Measurements from ENCODE around the gene BSG.
"Not testable (repeated sequence)": the region's sequence is repeated elsewhere in the genome, so short reads cannot be mapped to it uniquely, and the experiment has no call there.

BSG gene

GRCh38 chr19:620166-620862, 47.9 kb downstream of the BSG start:
- DNase-seq (ENCODE audit: low spot score), result no peak

- DNase-seq (ENCODE audit: low spot score), result not testable (repeated sequence)
These were observed 48.8 kb downstream of the BSG start for GRCh38 chr19:621191-621590.

GRCh38 chr19:621819-622218, 49.4 kb downstream of the BSG start:
- no peak for DNase-seq (ENCODE audit: low spot score)

- DNase-seq (ENCODE audit: low spot score), result no peak
These were observed 50.3 kb downstream of the BSG start for GRCh38 chr19:622666-623065.

- DNase-seq (ENCODE audit: low spot score), result no peak
These were observed 51.0 kb downstream of the BSG start for GRCh38 chr19:623175-623916.

- no peak for DNase-seq (ENCODE audit: low spot score)
These were observed 51.6 kb downstream of the BSG start for GRCh38 chr19:623974-624373.

GRCh38 chr19:624433-625109, 52.2 kb downstream of the BSG start:
- DNase-seq (ENCODE audit: low spot score), result no peak

- DNase-seq (ENCODE audit: low spot score), result no peak
These were observed 52.9 kb downstream of the BSG start for GRCh38 chr19:625257-625656.

- DNase-seq (ENCODE audit: low spot score), result not testable (repeated sequence)
These were observed 54.2 kb downstream of the BSG start for GRCh38 chr19:626566-626965.

GRCh38 chr19:628168-628567, 55.8 kb downstream of the BSG start:
- peak; percentile 40 for DNase-seq (ENCODE audit: low spot score)

- not testable (repeated sequence) for DNase-seq (ENCODE audit: low spot score)
These were observed 57.1 kb downstream of the BSG start for GRCh38 chr19:629515-629914.

- no peak for DNase-seq (ENCODE audit: low spot score)
These were observed 57.7 kb downstream of the BSG start for GRCh38 chr19:629961-630714.

- peak; percentile 71 for DNase-seq (ENCODE audit: low spot score)
These were observed 60.2 kb downstream of the BSG start for GRCh38 chr19:632579-633067.

All from HuH-7 (cell line).